Measurements from ENCODE around the gene CYBA. TPM values are rescaled to one million over a fixed set of nuclear protein-coding genes. Genes with fewer than 3 reads are reported as not detected.

CYBA gene
- total RNA-seq, 1 experiment from 2014 or later, result 351 TPM

- H3K36me3 ChIP-seq (ENCODE audit: control insufficient read depth, insufficient read depth, low read length), result no peaks in the 10 kb centered on the region
- Mint-ChIP-seq H3K4me1 (ENCODE audit: low read depth, unreplicated experiment) (no peaks in the 10 kb centered on the region), H3K4me3 (ENCODE audit: unreplicated experiment) (no peak overlapping the region), H3K36me3 (ENCODE audit: insufficient read depth, unreplicated experiment) (peaks cover 8% of the 10 kb centered on the region), H3K9me3 (ENCODE audit: unreplicated experiment) (no peaks in the 10 kb centered on the region), H3K27me3 (ENCODE audit: insufficient read depth, unreplicated experiment) (no peaks in the 10 kb centered on the region), H3K27ac (ENCODE audit: unreplicated experiment) (no peak overlapping the region)
- no peaks in the 10 kb centered on the region for H3K27me3 ChIP-seq (replicated peaks; ENCODE audit: control insufficient read depth, insufficient read depth, low read length)
- no TSS peak for BruUV-seq (replicated peaks)
- CTCF ChIA-PET, result no interaction called here
- intact Hi-C loops (cut with micrococcal nuclease; ENCODE audit: unreplicated experiment), result no loop called here
- no peaks in the 10 kb centered on the region for H3K9me3 ChIP-seq
- no peak for TF ChIP-seq CTCF (IDR thresholded peaks at IDR 0.05; ENCODE audit: insufficient read depth in 1 of 2, low read depth in 1 of 2, low read length in 1 of 2, severe bottlenecking in 1 of 2, unreplicated experiment in 1 of 2)
- H3K4me1 ChIP-seq, result no peaks in the 10 kb centered on the region
- no peak for DNase-seq
- POLR2A ChIA-PET, result no interaction called here
- H3K4me3 ChIP-seq (ENCODE audit: low read depth, low read length), result no peak overlapping the region
These were observed 26.9 kb upstream of the CYBA start for GRCh38 chr16:88677721-88678120.

GRCh38 chr16:88676502-88677242 lies 25.8 kb upstream of the CYBA start:
- H3K36me3 ChIP-seq (ENCODE audit: control insufficient read depth, insufficient read depth, low read length), result no peaks in the 10 kb centered on the region
- Mint-ChIP-seq H3K4me3 (ENCODE audit: unreplicated experiment) (no peak overlapping the region), H3K27ac (ENCODE audit: unreplicated experiment) (no peak overlapping the region), H3K27me3 (ENCODE audit: insufficient read depth, unreplicated experiment) (no peaks in the 10 kb centered on the region), H3K36me3 (ENCODE audit: insufficient read depth, unreplicated experiment) (peaks cover 8% of the 10 kb centered on the region), H3K4me1 (ENCODE audit: low read depth, unreplicated experiment) (no peaks in the 10 kb centered on the region), H3K9me3 (ENCODE audit: unreplicated experiment) (no peaks in the 10 kb centered on the region)
- no peak for TF ChIP-seq CTCF (IDR thresholded peaks at IDR 0.05; ENCODE audit: insufficient read depth in 1 of 2, low read depth in 1 of 2, low read length in 1 of 2, severe bottlenecking in 1 of 2, unreplicated experiment in 1 of 2)
- no peak for DNase-seq
- ChIA-PET POLR2A (no interaction called here), CTCF (no interaction called here)
- intact Hi-C loops (cut with micrococcal nuclease; ENCODE audit: unreplicated experiment), result no loop called here
- no peaks in the 10 kb centered on the region for H3K9me3 ChIP-seq
- BruUV-seq (replicated peaks), result no TSS peak
- H3K4me3 ChIP-seq (ENCODE audit: low read depth, low read length), result no peak overlapping the region
- H3K4me1 ChIP-seq, result no peaks in the 10 kb centered on the region
- H3K27me3 ChIP-seq (replicated peaks; ENCODE audit: control insufficient read depth, insufficient read depth, low read length), result no peaks in the 10 kb centered on the region

- TF ChIP-seq CTCF (IDR thresholded peaks at IDR 0.05; ENCODE audit: insufficient read depth in 1 of 2, low read depth in 1 of 2, low read length in 1 of 2, severe bottlenecking in 1 of 2, unreplicated experiment in 1 of 2), result no peak
- H3K27ac Mint-ChIP-seq (ENCODE audit: unreplicated experiment), result no peak overlapping the region
- BruUV-seq (replicated peaks), result no TSS peak
- Histone ChIP-seq H3K4me1 (no peaks in the 10 kb centered on the region), H3K36me3 (ENCODE audit: control insufficient read depth, insufficient read depth, low read length) (no peaks in the 10 kb centered on the region), H3K9me3 (no peaks in the 10 kb centered on the region), H3K27me3 (replicated peaks; ENCODE audit: control insufficient read depth, insufficient read depth, low read length) (no peaks in the 10 kb centered on the region), H3K4me3 (ENCODE audit: low read depth, low read length) (no peak overlapping the region)
- no peaks in the 10 kb centered on the region for H3K27me3 Mint-ChIP-seq (ENCODE audit: insufficient read depth, unreplicated experiment)
- peaks cover 3% of the 10 kb centered on the region for H3K36me3 Mint-ChIP-seq (ENCODE audit: insufficient read depth, unreplicated experiment)
- intact Hi-C loops (cut with micrococcal nuclease; ENCODE audit: unreplicated experiment), result no loop called here
- POLR2A ChIA-PET, result no interaction called here
- CTCF ChIA-PET, result no interaction called here
- no peaks in the 10 kb centered on the region for H3K9me3 Mint-ChIP-seq (ENCODE audit: unreplicated experiment)
- DNase-seq, result no peak
- no peaks in the 10 kb centered on the region for H3K4me1 Mint-ChIP-seq (ENCODE audit: low read depth, unreplicated experiment)
- no peak overlapping the region for H3K4me3 Mint-ChIP-seq (ENCODE audit: unreplicated experiment)
These were observed 23.0 kb upstream of the CYBA start for GRCh38 chr16:88673716-88674379.
